Renal cortical epithelial cell (primary cell): ENCODE results near the gene JAK3. TPM values are rescaled to one million over a fixed set of nuclear protein-coding genes. Genes with fewer than 3 reads are reported as not detected.
"Not testable (repeated sequence)": the region's sequence is repeated elsewhere in the genome, so short reads cannot be mapped to it uniquely, and the experiment has no call there.

Experiments used
- DNase-seq: peaks from one replicate; pipeline ENCODE4 v3.0.0-alpha.2; 2011; ENCODE audit warnings: low read depth
- total RNA-seq: library from RNA; depleted of rRNA; stranded (reverse); fragments of >200 nt; gene quantifications from 2 replicates; pipeline ENCODE4 v1.2.3, GENCODE V29; 2014

Gene JAK3
- total RNA-seq, 1 donor from 2014 or later = 3.7 TPM

GRCh38 chr19:17803264-17803896 lies 44.4 kb downstream of the JAK3 start:
- no peak for DNase-seq

DNA sequence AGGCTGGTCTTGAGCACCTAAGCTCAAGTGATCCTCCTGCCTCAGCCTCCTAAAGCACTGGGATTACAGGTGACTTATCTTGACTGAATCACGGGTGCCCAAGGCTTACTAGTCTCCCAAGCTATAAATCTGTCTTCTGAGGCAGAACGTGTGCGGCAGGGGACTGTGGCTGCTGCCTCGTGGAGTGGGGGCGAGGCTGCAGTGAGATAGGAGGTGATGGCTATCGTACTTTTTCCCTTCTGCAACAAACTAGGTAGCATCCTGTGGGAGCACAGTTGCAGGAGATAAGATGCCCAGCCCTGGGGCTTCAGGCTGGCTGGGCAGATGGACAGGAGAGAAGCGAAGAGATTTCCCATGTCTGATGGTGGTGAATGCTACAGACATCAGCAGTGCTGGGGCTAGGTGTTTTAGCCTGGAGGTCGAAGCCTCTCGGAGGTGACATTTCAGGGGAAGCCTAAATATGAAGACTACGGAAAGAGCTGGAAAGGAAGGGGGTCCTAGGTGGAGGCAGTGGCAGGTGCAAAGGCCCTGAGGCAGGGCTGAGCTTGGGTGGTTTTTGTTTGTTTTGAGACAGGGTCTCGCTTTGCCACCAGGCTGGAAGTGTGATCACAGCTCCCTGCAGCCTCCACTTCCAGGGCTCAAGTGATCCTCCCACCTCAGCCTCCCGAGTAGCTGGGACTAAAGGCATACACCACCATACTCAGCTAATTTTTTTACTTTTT lies 45.5 kb downstream of the JAK3 start:
- no peak for DNase-seq

GRCh38 chr19:17798599-17798998 lies 49.2 kb downstream of the JAK3 start:
- DNase-seq = not testable (repeated sequence)

DNA sequence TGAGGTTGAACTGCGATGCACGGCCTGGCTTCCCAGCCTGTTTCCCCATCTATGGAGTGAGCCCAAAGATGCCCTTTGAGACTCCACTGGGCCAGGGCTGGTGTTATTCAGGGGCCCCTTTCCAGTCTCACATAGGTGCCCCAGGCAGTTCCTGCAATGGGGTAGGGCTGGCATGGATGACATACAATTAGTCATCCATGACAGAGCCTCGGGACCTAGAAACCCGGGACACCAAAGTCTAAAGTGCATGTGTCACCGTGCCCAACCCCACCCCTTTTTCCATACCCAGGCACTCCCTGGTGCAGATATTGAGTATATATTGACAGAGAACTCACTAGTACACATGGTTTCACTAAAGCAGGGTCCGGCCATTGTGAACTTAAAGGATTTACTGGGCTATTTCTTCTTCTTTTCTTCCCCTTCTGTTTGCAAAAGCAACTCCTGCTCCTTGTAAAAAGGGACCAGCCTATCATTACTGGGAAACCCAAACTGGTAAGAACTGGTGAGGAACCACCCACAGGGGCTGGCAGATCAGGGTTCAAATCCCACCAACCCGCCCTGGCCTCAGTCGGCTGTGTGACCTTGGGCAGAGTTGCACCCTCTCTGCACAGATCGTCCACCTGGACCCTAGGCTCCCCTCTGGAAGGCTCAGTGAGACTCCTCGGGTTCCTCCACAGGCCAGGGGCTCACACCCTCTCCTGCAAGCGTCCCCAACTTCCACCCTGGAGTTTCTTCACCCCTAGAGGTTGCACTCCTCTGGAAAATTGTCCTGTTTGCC lies 50.2 kb downstream of the JAK3 start:
- DNase-seq = peak; percentile 75

DNA sequence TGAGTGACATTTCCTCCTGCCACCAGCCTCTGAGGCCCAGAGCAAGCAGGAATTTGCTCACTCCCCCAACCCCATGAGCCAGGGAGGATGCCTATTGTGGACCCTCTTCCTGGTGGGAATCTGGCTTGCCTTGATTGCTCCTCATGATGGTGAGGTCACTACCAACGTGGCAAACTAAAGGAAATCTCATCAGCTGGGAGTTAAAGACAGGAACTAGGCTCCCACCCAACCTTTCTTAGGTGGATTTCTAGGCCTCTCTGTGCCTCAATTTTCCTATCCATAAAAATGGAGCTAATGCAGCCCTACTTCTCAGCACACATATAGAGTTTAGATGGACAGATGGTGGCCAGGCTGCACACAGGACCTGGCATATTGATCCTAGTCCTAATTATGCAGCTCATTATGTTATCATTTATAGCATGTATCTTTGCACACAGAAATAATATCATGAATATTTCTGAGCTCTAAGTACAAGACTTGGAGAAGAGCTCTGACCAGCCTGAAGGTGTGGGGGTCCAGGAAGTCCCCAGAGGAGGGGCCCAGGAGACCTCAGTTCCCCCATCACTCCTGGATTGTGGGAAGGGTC lies 50.9 kb downstream of the JAK3 start:
- no peak for DNase-seq

DNA sequence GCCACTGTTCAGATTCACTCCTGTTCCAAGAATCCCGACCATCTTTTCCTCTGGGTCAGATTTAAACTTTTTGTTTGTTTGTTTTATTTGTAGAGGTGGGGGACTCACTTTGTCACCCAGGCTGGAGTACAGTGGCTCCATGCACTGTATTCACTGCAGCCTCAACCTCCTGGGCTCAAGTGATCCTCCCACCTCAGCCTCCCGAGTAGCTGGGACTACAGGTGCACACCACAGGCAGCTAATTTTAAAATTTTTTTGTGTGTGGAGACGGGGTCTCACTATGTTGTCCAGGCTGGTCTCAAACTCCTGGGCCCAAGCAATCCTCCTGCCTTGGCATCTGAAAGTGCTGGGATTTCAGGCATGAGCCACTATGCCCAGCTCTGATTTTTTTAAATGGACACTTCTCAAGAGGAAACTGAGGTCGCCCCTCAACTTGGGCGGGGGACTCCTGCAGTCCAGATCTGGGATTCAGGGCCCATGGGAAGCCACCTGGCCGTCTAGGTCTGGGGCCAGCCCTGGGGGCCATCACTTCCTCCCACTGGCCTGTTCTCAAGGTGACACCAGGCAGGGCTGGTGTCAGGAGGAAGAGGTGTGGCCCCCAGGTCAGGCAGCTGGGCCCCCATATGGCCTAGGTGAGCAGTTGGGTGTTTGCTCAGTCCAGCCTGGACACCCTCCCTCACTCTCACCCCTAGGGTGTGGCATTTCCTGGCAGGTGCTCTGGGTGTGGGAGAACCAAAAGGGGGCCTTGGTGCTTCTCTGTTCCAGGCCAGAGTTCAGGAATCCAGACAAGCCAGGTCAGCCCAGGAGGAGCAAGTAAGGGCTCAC lies 51.6 kb downstream of the JAK3 start:
- DNase-seq = peak; percentile 8

DNA sequence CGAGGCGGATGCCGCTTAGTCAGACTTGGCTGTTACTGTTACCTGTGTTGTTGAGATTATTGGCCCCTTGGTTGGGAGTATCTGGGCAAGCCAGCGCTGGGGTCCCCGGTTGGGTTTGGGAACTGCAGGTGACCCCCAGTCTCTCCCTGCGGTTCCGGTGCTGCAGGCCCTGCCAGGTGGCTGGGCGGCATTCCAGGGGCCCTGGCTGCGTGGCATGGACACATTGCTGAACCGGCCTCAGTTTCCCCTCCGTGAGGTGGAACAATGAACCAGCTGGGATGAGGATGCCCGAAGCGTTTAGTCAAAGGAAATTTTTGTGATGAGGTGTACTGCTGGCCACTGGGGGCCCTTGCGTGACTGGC lies 52.3 kb downstream of the JAK3 start:
- DNase-seq = no peak

- DNase-seq = peak; percentile 29
Observed at GRCh38 chr19:17794731-17795494, 52.9 kb downstream of the JAK3 start, which contains the start of gene B3GNT3. TSS of gene B3GNT3 (plus strand) at chr19:17795138. CDS start at chr19:17807808, 12,670 bp downstream.

DNA sequence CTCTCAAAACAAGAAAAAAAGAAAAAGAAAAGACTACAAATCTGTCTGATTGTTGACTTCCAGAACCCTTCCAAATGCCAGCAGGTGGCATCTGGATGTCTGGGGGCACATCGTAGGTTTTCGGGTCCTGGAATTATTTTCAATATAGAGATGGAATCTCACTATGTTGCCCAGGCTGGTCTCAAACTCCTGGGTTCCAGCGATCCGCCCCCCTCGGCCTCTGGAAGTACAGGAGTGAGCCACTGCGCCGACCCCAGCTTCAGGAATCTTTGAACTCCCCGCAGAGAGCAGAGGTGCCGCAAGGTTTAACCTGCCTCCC lies 53.4 kb downstream of the JAK3 start:
- DNase-seq = no peak

DNA sequence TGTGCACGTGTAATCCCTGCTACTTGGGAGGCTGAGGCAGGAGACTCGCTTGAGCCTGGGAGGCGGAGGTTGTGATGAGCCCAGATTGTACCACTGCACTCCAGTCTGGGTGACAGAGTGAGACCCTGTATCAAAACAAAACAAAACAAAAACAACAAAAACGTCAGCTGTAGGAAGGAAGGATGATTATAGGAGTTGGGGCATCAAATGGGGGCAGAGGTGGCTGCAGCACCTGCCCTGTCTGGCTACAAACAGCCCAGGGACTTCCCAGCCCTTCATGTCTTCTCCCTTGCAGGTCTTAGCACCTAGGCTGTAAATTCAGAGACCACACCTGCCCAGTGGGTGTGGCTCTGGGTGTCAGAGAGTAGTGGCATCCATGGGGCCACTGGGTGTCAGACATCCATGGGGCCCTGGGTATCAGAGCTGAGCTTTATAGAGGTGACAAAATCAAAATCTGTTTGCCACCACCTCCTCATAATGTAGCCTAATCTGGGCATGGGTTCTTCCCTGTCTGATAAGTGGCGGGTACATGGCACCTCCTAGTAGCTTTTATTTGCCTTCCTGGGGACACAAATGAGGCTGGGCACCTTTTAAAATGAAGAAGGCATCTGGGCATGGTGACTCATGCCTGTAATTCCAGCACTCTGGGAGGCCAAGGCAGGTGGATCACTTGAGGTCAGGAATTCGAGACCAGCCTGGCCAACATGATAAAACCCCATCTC lies 57.6 kb downstream of the JAK3 start:
- DNase-seq = peak; percentile 37

GRCh38 chr19:17788632-17789031 lies 59.1 kb downstream of the JAK3 start:
- DNase-seq = no peak

- DNase-seq = no peak
Observed at GRCh38 chr19:17787274-17787913, 60.4 kb downstream of the JAK3 start.

DNA sequence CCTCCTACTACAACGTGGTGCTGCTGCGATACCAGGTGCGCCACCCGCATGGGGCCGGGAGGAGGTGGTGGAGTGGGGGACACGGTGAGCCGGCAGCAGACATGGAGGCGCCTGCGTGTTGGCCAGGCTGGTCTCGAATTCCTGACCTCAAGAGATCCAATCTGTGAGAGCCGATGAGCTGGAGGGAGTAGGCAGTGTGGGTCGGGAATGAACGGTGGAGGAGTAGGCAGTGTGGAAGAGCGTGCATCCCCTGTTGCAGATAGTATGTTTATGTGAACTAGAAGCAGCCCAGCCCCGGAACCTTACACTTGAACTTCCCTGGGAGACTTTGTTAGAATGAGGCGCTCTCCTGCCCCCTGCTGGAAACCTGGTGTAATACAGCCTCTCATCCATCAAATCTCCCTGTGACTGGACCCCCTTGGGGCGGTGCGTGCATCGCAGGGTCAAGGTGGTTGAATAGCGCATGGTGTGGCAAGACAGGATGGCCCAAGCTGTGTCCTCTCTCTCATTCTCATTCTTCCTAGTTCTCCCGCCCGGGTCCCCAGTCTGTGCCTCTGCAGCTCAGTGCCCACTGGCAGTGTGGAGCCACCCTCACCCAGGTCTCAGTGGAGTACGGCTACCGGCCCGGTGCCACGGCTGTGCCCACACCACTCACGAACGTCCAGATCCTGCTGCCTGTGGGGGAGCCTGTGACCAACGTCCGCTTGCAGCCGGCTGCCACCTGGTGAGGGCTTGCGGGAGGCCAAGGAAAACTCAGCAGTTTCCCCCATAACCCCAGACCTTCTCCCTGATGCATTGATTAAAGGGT lies 63.4 kb downstream of the JAK3 start:
- peak; percentile 56 for DNase-seq

DNA sequence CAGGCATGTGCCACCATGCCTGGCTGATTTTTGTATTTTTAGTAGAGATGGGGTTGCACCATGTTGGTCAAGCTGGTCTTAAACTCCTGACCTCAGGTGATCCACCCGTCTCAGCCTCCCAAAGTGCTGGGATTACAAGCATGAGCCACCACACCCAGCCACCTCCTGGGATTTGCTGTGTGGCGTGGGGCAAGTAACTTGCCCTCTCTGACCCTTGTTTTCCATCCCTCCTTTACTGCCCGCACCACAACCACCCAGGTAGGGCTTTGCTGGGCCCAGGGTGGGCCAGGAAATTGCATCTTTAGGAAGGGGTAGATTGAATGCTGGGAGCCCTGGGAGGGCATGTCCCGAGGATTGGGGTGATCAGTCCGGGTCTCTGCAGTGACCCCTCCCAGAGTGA lies 64.1 kb downstream of the JAK3 start:
- not testable (repeated sequence) for DNase-seq

DNA sequence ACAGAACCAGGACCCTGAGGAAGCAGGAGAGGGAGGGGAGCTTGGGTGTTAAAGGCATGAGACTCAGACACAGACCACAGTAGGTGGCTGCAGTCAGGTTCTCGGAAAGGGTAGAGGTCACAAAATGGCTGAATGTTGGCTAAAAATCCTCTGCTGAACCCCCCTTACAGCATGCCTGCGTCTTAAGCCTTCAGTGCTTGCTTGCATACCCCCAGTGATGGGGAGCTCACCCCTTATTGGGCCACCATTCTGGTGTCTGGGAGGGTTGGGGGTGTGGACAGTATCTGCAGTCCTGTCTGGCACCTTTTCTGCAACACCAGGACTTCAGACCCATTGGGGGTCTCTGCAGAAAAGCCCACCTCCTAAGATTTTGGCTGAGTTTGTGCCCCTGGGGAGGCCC lies 67.0 kb downstream of the JAK3 start:
- DNase-seq = no peak

DNA sequence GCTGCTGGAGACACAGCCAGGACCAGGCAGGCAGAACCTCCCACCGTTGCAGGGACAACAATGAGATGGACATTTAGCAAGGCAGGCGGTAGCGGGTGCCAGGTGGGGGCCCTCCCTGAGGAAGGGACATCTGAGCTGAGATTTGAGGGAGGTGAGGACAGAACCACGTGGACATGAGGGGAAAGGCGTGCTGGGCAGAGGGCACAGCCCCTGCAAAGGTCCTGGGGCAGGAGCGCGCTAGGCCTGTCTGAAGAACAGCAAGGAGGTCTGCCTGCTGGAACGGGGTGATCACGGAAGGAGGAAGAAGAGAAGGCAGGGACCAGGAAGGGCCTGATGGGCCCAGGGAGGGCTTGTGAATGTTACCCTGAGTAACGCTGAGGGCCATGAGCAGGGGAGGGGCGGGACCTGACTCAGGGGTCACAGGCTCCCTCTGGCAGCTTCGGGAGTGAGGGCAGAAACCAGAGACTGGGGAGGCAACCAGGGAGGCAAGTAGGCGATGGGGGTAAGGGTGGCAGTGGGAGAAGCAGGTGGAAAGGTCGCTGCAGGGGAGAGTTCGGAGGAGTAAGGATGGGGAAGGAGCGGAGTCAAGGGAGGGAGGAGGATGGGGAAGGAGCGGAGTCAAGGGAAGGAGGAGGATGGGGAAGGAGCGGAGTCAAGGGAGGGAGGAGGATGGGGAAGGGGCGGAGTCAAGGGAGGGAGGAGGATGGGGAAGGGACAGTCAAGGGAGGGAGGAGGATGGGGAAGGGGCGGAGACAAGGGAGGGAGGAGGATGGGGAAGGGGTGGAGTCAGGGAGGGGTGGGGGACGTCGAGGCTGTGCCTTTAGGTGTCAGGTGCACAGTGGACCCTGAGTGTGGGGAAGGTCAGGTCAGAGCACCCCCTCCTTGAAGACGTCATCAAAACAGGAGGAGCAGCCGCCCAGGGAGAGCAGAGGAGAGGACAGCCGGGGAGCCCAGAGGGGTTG lies 68.5 kb downstream of the JAK3 start:
- DNase-seq = peak; percentile 46

- peak; percentile 47 for DNase-seq
Observed at GRCh38 chr19:17778251-17778967, 69.4 kb downstream of the JAK3 start.
